RWPE2 (cell line): ENCODE measurements around the gene SCG2.
A peak's percentile ranks its signal among the peaks of the same experiment; 100 is the strongest.

Source experiments
- ATAC-seq: fragments of 200-7000 bp; cut with Tn5 transposase; 3 replicates; pipeline ENCODE4 v1.9.1; 2021; ENCODE audit warnings: low read depth
- DNase-seq: peaks from one replicate; pipeline ENCODE4 v3.0.0-alpha.2; 2020; ENCODE audit warnings: low spot score
- H3K27ac ChIP-seq: fragments of 450-650 bp; 2 replicates; pipeline ENCODE4 v1.5.1; 2017; ENCODE audit warnings: mild to moderate bottlenecking; ENCODE audit not compliant: poor library complexity, severe bottlenecking
- H3K27me3 ChIP-seq: fragments of 250-450 bp; sonication (Bioruptor Pico); 2 replicates; pipeline ENCODE4 v1.5.1; 2021; ENCODE audit warnings: mild to moderate bottlenecking, moderate library complexity; ENCODE audit not compliant: insufficient read depth, poor library complexity, severe bottlenecking
- H3K36me3 ChIP-seq: fragments of 250-450 bp; sonication (Bioruptor Pico); 2 replicates; pipeline ENCODE4 v1.5.1; 2020; ENCODE audit warnings: low read depth, mild to moderate bottlenecking, moderate library complexity
- H3K4me1 ChIP-seq: fragments of 250-450 bp; sonication (Bioruptor Pico); 2 replicates; pipeline ENCODE4 v1.5.1; 2021; ENCODE audit warnings: mild to moderate bottlenecking, moderate library complexity; ENCODE audit not compliant: insufficient read depth, poor library complexity, severe bottlenecking
- H3K4me3 ChIP-seq: fragments of 250-450 bp; sonication (Bioruptor Pico); 2 replicates; pipeline ENCODE4 v1.5.1; 2021; ENCODE audit warnings: mild to moderate bottlenecking, moderate library complexity; ENCODE audit not compliant: severe bottlenecking
- H3K9me3 ChIP-seq: fragments of 250-450 bp; sonication (Bioruptor Pico); 2 replicates; pipeline ENCODE4 v1.5.1; 2021; ENCODE audit warnings: mild to moderate bottlenecking, moderate library complexity; ENCODE audit not compliant: severe bottlenecking
- TF ChIP-seq, protein P1 (sequence below): fragments of 450-650 bp; IDR thresholded peaks from one replicate; pipeline ENCODE4 v1.5.1; 2017; ENCODE audit warnings: mild to moderate bottlenecking, moderate library complexity; ENCODE audit not compliant: poor library complexity, severe bottlenecking

SCG2 gene

DNA sequence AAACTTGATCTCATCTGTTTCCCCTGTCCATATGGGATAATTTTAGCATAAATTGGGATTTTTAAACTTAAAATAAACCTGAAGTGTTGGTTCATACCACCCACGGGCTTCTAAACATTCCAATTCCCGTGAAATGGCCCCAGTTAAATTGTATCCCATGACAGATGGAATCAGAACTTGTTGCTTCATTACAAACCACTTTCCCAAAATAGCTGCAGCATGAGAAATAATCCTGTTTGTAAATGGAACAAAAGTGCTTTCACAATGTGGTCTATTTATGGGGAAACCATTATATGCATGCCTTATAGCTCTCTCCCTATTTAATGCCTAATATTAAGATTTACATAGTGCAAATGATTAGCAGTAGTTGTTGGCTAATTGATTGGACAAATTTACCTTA lies 15.9 kb downstream of the SCG2 start:
- H3K9me3 ChIP-seq, result no peaks in the 10 kb centered on the region
- H3K27me3 ChIP-seq, result no peaks in the 10 kb centered on the region
- TF ChIP-seq, protein P1, sequence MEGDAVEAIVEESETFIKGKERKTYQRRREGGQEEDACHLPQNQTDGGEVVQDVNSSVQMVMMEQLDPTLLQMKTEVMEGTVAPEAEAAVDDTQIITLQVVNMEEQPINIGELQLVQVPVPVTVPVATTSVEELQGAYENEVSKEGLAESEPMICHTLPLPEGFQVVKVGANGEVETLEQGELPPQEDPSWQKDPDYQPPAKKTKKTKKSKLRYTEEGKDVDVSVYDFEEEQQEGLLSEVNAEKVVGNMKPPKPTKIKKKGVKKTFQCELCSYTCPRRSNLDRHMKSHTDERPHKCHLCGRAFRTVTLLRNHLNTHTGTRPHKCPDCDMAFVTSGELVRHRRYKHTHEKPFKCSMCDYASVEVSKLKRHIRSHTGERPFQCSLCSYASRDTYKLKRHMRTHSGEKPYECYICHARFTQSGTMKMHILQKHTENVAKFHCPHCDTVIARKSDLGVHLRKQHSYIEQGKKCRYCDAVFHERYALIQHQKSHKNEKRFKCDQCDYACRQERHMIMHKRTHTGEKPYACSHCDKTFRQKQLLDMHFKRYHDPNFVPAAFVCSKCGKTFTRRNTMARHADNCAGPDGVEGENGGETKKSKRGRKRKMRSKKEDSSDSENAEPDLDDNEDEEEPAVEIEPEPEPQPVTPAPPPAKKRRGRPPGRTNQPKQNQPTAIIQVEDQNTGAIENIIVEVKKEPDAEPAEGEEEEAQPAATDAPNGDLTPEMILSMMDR, result no peak
- H3K4me3 ChIP-seq, result no peak overlapping the region
- DNase-seq (no peak), ATAC-seq (no peak)
- peaks cover 3% of the 10 kb centered on the region for H3K4me1 ChIP-seq
- no peak overlapping the region for H3K27ac ChIP-seq
- H3K36me3 ChIP-seq, result no peaks in the 10 kb centered on the region

DNA sequence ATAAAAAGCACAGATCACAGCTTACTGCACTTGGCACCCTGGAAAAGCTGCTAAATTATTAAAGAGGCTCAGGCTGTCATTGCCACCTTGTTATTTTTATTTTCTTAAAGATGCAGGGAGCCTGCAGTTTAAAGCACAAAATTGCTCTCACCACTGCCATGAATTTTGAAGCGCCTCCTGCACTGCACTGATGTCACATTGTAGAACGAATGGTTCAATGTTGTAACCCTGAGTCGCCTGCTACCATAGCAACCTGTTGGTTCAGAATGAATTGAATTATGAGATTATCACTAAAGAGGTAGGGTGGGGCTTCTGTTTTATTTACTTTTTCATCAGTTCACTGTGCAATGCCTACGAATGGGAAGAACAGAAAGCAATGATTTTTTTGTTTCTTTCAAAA lies 16.5 kb downstream of the SCG2 start:
- peaks cover 5% of the 10 kb centered on the region for H3K4me1 ChIP-seq
- no peaks in the 10 kb centered on the region for H3K9me3 ChIP-seq
- no peak overlapping the region for H3K4me3 ChIP-seq
- TF ChIP-seq, protein P1, result no peak
- no peak for DNase-seq
- no peaks in the 10 kb centered on the region for H3K27me3 ChIP-seq
- H3K27ac ChIP-seq, result no peak overlapping the region
- no peak; the same call in 2 of the 3 replicates for ATAC-seq
- H3K36me3 ChIP-seq, result no peaks in the 10 kb centered on the region

DNA sequence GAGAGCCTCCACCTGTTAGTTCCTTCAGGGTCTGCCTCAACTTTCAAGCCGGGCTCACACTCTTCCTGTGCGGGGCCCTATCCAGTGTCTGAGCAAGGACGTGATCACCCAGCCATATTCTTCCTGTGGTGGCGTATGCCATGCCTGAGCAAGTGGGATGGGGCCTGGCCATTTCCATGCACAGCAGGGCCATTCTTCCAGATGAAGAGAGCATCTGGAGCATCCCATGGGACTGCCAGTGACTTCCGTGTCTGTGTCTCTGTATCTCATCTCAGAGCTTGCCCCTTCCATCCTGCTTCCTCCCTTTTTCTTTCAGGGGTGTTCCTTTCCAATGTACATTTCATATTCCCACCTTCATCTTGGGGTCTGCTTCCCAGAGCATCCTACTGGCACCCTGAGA lies 20.2 kb downstream of the SCG2 start:
- Histone ChIP-seq H3K9me3 (no peaks in the 10 kb centered on the region), H3K4me1 (peaks cover 8% of the 10 kb centered on the region), H3K27ac (no peak overlapping the region), H3K36me3 (no peaks in the 10 kb centered on the region), H3K27me3 (no peaks in the 10 kb centered on the region), H3K4me3 (no peak overlapping the region)
- TF ChIP-seq, protein P1, result no peak
- no peak for ATAC-seq
- DNase-seq, result no peak

DNA sequence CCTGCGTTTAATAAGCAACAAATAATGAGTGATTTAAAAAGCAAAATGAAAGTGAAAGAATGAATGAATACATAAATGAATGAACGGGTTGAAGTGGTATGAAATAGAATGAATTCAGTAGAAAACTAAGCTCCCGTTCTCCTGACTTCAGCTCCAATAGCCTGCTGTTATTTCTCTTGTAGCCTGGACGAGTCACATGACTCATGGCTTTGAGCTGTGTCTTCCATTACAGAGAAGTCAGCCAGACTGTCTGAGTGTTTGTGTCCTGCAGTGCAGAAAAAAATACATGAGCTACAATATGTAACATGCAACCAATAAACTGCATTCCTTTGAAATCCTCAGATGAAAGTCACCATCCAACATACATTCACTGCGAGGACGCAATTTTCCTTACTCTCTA lies 21.2 kb downstream of the SCG2 start:
- TF ChIP-seq, protein P1, result no peak
- Histone ChIP-seq H3K27ac (no peak overlapping the region), H3K4me1 (peaks cover 9% of the 10 kb centered on the region), H3K9me3 (no peaks in the 10 kb centered on the region), H3K27me3 (no peaks in the 10 kb centered on the region), H3K4me3 (no peak overlapping the region), H3K36me3 (no peaks in the 10 kb centered on the region)
- no peak for DNase-seq
- ATAC-seq, result peak; percentile 48; the same call in 2 of the 3 replicates

DNA sequence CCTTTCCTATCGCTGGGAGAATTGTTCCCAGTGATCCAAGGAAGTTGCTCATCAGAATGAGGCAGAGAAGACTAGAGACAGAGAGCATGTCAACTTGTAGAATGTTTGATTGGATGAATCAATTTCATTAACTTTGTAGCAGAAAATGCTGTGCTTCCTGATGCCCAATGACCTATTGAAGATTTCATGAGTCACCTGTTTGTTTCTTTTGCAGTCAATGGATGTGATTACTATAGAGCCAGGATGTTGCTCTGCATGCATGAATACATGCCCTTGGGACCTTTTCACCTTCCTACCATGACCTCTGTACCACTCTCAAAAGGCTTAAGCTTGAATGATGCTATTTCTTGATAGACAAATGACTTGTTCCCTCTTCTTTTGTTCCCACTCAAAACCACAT lies 23.3 kb downstream of the SCG2 start:
- Histone ChIP-seq H3K27me3 (no peaks in the 10 kb centered on the region), H3K4me3 (no peak overlapping the region), H3K27ac (no peak overlapping the region), H3K4me1 (peaks cover 6% of the 10 kb centered on the region), H3K9me3 (no peaks in the 10 kb centered on the region), H3K36me3 (no peaks in the 10 kb centered on the region)
- DNase-seq (no peak), ATAC-seq (no peak)
- TF ChIP-seq, protein P1, result no peak
